ENCODE data around the gene C1orf198. TPM values are rescaled to one million over a fixed set of nuclear protein-coding genes. Genes with fewer than 3 reads are reported as not detected.

The C1orf198 gene
- total RNA-seq, 8 experiments from 2014 or later = 10.5 to 62.8 (median 38.9) TPM

- no peak overlapping the region for H3K27ac ChIP-seq
- H3K4me3 ChIP-seq = no peak overlapping the region
- H3K4me1 ChIP-seq (replicated peaks in 1 of 2) = peaks cover 42 to 49% of the 10 kb centered on the region in 2 donors
- ATAC-seq (replicated peaks in 6 of 8) = peak in 2 of 8 experiments; percentile 12 to 17
- in situ Hi-C loops (cut with MboI; ENCODE audit: low pct_unique_long_range_greater_than_20kb in 2 of 9, low sequenced_read_pairs in 9 of 9, unreplicated experiment in 9 of 9) = no loop called here
- WGBS, 10 experiments = 0 to 86% (median 76%) methylated on average over 2 to 6 of the region's 6 CpGs; no CpG with 5 or more reads in 5 of the 10 experiments
Observed at GRCh38 chr1:230823426-230823825, 44.9 kb downstream of the C1orf198 start.

DNA sequence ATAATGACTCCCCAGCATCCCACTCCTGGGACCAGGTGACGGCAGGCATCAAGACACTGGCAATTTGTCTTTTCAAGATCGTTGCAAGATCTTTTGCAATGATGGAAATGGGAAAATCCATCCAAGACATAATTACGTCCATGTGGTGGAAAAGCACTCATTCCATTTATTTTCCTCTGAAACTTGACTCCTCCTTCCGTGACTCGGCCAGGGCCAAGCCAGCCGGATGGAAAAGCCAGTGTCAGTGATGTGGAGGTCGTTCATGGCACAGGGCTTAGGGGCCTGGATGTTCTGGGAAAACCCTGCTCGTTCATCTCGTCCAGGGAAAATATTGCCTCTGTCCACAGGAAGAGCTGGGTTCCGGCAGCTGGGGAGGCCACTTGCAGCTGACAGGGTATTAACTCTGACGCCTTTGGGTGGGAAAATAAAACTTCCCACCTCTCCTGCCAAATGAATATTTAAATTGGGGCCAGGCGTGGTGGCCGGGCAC lies 46.2 kb downstream of the C1orf198 start:
- 16 to 87% (median 65%) methylated on average over 3 to 11 of the region's 13 CpGs; no CpG with 5 or more reads in 3 of the 10 experiments for WGBS, 10 experiments
- in situ Hi-C loops (cut with MboI; ENCODE audit: low pct_unique_long_range_greater_than_20kb in 2 of 9, low sequenced_read_pairs in 9 of 9, unreplicated experiment in 9 of 9) = no loop called here

GRCh38 chr1:230821346-230821745 lies 47.0 kb downstream of the C1orf198 start:
- H3K4me3 ChIP-seq = no peak overlapping the region
- no peak for ATAC-seq (replicated peaks in 6 of 8)
- in situ Hi-C loops (cut with MboI; ENCODE audit: low pct_unique_long_range_greater_than_20kb in 2 of 9, low sequenced_read_pairs in 9 of 9, unreplicated experiment in 9 of 9) = no loop called here
- H3K27ac ChIP-seq = no peak overlapping the region
- peaks cover 26 to 32% of the 10 kb centered on the region in 2 donors for H3K4me1 ChIP-seq (replicated peaks in 1 of 2)
- WGBS, 10 experiments = 58 to 100% (median 80%) methylated on average over 1 to 4 of the region's 4 CpGs; no CpG with 5 or more reads in 5 of the 10 experiments

More for the DNA sequence above, 46.2 kb downstream of the C1orf198 start:
- Histone ChIP-seq H3K4me1 (replicated peaks in 1 of 2) (peaks cover 34 to 40% of the 10 kb centered on the region in 2 donors), H3K27ac (no peak overlapping the region), H3K4me3 (no peak overlapping the region)
- peak in 3 of 8 experiments; percentile 10 to 16 (median 12) for ATAC-seq (replicated peaks in 6 of 8)

- 20 to 83% (median 52%) methylated on average over 1 to 4 of the region's 4 CpGs; no CpG with 5 or more reads in 3 of the 10 experiments for WGBS, 10 experiments
- no peak for ATAC-seq (replicated peaks in 6 of 8)
- Histone ChIP-seq H3K4me3 (no peak overlapping the region), H3K4me1 (replicated peaks in 1 of 2) (peaks cover 18 to 24% of the 10 kb centered on the region in 2 donors), H3K27ac (no peak overlapping the region)
- in situ Hi-C loops (cut with MboI; ENCODE audit: low pct_unique_long_range_greater_than_20kb in 2 of 9, low sequenced_read_pairs in 9 of 9, unreplicated experiment in 9 of 9) = no loop called here
Observed at GRCh38 chr1:230820568-230820967, 47.8 kb downstream of the C1orf198 start.

GRCh38 chr1:230819976-230820375 lies 48.3 kb downstream of the C1orf198 start:
- no peak for ATAC-seq (replicated peaks in 6 of 8)
- in situ Hi-C loops (cut with MboI; ENCODE audit: low pct_unique_long_range_greater_than_20kb in 2 of 9, low sequenced_read_pairs in 9 of 9, unreplicated experiment in 9 of 9) = no loop called here
- WGBS, 10 experiments = 65 to 100% (median 83%) methylated on average over 1 to 4 of the region's 4 CpGs; no CpG with 5 or more reads in 2 of the 10 experiments
- Histone ChIP-seq H3K27ac (no peak overlapping the region), H3K4me3 (no peak overlapping the region), H3K4me1 (replicated peaks in 1 of 2) (peaks cover 12 to 18% of the 10 kb centered on the region in 2 donors)

GRCh38 chr1:230818901-230819300 lies 49.4 kb downstream of the C1orf198 start:
- WGBS, 10 experiments = 38 to 100% (median 83%) methylated on average over 1 to 6 of the region's 6 CpGs
- Histone ChIP-seq H3K4me3 (no peak overlapping the region), H3K4me1 (replicated peaks in 1 of 2) (peaks cover 8% of the 10 kb centered on the region in 2 donors), H3K27ac (no peak overlapping the region)
- in situ Hi-C loops (cut with MboI; ENCODE audit: low pct_unique_long_range_greater_than_20kb in 2 of 9, low sequenced_read_pairs in 9 of 9, unreplicated experiment in 9 of 9) = no loop called here
- no peak for ATAC-seq (replicated peaks in 6 of 8)

DNA sequence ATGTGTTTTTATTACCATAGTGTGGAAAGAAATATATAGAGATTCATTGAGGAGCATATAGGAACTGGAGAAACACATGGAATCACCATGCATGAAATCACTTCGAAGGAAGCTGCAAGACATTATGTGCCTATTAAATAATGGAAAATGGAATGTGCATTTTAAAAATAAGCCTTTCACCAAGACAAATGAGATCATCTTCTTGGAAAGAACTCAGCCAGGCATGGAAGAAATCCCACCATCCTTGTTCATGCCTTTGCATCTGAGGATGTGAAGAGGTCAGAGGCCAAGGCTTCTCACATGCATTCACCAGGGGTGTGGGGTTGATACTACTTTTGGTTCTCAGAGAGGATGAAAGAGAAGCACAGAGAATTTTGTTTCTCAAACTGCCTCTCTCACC lies 50.0 kb downstream of the C1orf198 start:
- in situ Hi-C loops (cut with MboI; ENCODE audit: low pct_unique_long_range_greater_than_20kb in 2 of 9, low sequenced_read_pairs in 9 of 9, unreplicated experiment in 9 of 9) = no loop called here
- H3K4me1 ChIP-seq (replicated peaks in 1 of 2) = peaks cover 3 to 5% of the 10 kb centered on the region in 2 donors

DNA sequence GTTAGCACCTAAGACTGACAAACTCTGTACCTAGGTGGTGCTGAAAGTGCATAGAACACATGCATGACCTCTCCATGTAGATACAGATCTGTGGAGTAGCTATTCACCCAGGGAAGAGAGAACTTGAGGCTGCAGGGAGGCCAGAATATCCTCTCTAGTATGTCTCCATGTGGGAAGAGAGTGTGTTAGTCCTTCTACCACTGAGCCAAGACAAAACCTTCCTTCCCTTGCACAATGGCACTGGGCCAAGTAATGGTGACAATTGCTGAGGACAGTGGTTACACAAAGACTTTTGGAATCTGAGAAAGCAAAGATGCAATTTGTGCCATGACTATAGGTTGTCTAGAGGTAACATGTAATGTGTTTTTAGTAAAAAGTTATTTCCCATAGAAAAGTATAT lies 52.3 kb downstream of the C1orf198 start:
- no peak for ATAC-seq (replicated peaks in 6 of 8)
- no peak overlapping the region for H3K27ac ChIP-seq
- in situ Hi-C loops (cut with MboI; ENCODE audit: low pct_unique_long_range_greater_than_20kb in 2 of 9, low sequenced_read_pairs in 9 of 9, unreplicated experiment in 9 of 9) = no loop called here

More for the DNA sequence above, 50.0 kb downstream of the C1orf198 start:
- ATAC-seq (replicated peaks in 6 of 8) = peak in 2 of 8 experiments; percentile 20 to 42
- H3K27ac ChIP-seq = no peak overlapping the region
- H3K4me3 ChIP-seq = no peak overlapping the region
- WGBS, 10 experiments = 0 to 94% (median 46%) methylated on average over 1 of the region's 1 CpG; no CpG with 5 or more reads in 2 of the 10 experiments

DNA sequence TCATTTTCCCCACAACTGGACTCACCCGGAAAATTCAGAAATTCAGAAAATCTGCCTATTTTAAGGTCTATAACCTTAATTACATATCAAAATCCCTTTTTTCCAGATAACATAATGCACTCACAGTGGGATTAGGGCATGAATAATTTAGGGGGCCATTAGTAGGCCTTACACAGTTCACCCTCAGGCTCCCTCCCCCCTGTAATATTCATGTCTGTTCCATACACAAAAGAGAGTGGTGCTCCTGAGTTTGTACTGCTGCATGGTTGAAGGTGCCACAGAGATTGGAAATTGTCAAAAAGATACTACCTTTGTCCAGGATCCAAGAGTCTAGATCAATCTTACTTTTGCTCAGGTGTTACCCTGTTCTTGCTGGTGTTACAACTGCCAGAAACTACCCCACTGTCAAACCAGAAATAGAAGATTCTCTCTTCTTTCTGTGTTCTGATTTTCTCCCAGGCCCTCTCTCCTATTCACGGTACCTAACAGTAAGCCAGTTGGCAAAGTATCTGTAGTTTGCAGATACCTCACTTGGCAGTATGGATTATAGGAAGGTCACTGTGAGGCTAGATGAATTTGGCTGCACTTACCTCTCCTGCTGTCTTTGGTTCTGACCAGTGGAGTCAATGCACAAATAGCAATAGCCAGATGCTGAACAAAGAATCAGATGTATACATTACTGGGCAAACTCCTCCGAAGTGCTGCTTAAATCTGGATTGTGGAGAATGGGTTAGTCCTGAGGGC lies 53.2 kb downstream of the C1orf198 start:
- ATAC-seq (replicated peaks in 6 of 8) = no peak
- 0 to 91% (median 57%) methylated on average over 1 to 3 of the region's 3 CpGs; no CpG with 5 or more reads in 1 of the 10 experiments for WGBS, 10 experiments
- H3K4me3 ChIP-seq = no peak overlapping the region
- H3K27ac ChIP-seq = no peak overlapping the region
- in situ Hi-C loops (cut with MboI; ENCODE audit: low pct_unique_long_range_greater_than_20kb in 2 of 9, low sequenced_read_pairs in 9 of 9, unreplicated experiment in 9 of 9) = no loop called here
- H3K4me1 ChIP-seq (replicated peaks in 1 of 2) = no peaks in the 10 kb centered on the region

More for the DNA sequence above, 52.3 kb downstream of the C1orf198 start:
- Histone ChIP-seq H3K4me1 (replicated peaks in 1 of 2) (no peaks in the 10 kb centered on the region), H3K4me3 (no peak overlapping the region)

DNA sequence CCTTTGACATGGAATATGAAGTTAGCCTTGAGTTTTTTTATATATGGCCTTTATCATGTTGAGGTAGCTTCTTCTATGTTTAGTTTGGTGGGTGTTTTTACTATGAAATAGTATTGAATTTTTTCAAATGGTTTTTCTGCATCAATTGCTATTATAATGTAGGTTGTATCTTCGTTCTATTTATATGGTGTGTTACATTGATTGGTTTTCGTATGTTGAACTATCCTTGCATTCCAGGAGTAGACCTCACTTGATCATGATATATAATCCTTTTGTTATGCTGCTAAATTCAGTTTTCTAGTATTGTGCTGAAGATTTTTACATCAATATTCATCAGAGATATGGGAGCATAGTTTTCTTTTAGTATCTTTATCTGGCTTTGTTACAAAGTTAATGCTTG lies 55.8 kb downstream of the C1orf198 start:
- in situ Hi-C loops (cut with MboI; ENCODE audit: low pct_unique_long_range_greater_than_20kb in 2 of 9, low sequenced_read_pairs in 9 of 9, unreplicated experiment in 9 of 9) = no loop called here
- Histone ChIP-seq H3K27ac (no peak overlapping the region), H3K4me1 (replicated peaks in 1 of 2) (peaks cover 3 to 6% of the 10 kb centered on the region in 2 donors), H3K4me3 (no peak overlapping the region)
- no peak for ATAC-seq (replicated peaks in 6 of 8)
- 33 to 89% (median 70%) methylated on average over 1 to 2 of the region's 2 CpGs for WGBS, 10 experiments

- Histone ChIP-seq H3K4me3 (no peak overlapping the region), H3K4me1 (replicated peaks in 1 of 2) (peaks cover 3 to 6% of the 10 kb centered on the region in 2 donors), H3K27ac (no peak overlapping the region)
- in situ Hi-C loops (cut with MboI; ENCODE audit: low pct_unique_long_range_greater_than_20kb in 2 of 9, low sequenced_read_pairs in 9 of 9, unreplicated experiment in 9 of 9) = no loop called here
- peak in 2 of 8 experiments; percentile 31 to 88 for ATAC-seq (replicated peaks in 6 of 8)
- 20 to 88% (median 70%) methylated on average over 1 to 7 of the region's 8 CpGs; no CpG with 5 or more reads in 2 of the 10 experiments for WGBS, 10 experiments
Observed at GRCh38 chr1:230809256-230809990, 58.9 kb downstream of the C1orf198 start.

DNA sequence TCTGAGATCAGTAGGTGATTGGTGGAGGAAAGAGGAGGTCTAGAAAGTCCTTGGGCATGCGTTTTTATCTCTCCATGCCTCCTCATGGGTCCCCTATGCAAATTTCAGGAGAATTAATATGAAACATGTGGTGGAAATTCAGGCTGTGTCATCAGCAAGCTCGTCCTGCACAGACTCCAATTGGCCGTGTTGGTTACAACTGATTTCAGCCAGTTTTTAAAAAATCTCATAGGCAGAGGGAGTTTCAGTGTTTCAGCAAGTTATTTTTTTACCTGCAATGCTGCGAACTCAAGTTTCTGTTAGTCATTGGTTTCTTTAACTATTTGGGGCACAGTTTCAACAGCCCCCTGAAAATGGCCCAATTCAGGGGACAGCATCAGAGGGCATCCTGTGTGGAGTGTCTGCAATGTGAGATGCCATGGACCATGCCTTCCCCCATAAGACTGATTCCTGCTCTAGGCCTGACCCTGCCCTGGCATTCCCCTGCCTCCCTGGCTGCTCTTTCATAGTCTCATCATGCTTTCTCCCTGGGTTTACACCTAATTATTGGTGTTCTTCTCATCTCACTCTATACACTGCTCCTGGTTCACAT lies 59.9 kb downstream of the C1orf198 start:
- Histone ChIP-seq H3K4me3 (no peak overlapping the region), H3K27ac (no peak overlapping the region), H3K4me1 (replicated peaks in 1 of 2) (peaks cover 3 to 6% of the 10 kb centered on the region in 2 donors)
- peak; percentile 11 to 100 (median 58) for ATAC-seq (replicated peaks in 6 of 8)
- in situ Hi-C loops (cut with MboI; ENCODE audit: low pct_unique_long_range_greater_than_20kb in 2 of 9, low sequenced_read_pairs in 9 of 9, unreplicated experiment in 9 of 9) = no loop called here
- WGBS, 10 experiments = 0 to 84% (median 59%) methylated on average over 2 to 4 of the region's 4 CpGs; no CpG with 5 or more reads in 2 of the 10 experiments

Measured in motor neuron (in vitro differentiated cells).